ENCODE results near the gene TXNRD1. TPM values are rescaled to one million over a fixed set of nuclear protein-coding genes. Genes with fewer than 3 reads are reported as not detected.
"Not testable (repeated sequence)": the region's sequence is repeated elsewhere in the genome, so short reads cannot be mapped to it uniquely, and the experiment has no call there.

Gene TXNRD1
- total RNA-seq, 2 donors from 2014 or later, result 79.5 to 97.9 TPM

- DNase-seq (no peak), ATAC-seq (no peak)
- intact Hi-C loops (cut with DNase I, micrococcal nuclease), result no loop called here
These were observed 76.4 kb downstream of the TXNRD1 start for GRCh38 chr12:104291867-104292524.

GRCh38 chr12:104292872-104293794, 77.6 kb downstream of the TXNRD1 start:
- intact Hi-C loops (cut with DNase I, micrococcal nuclease), result no loop called here
- ATAC-seq, result no peak
- DNase-seq, result no peak

- intact Hi-C loops (cut with DNase I, micrococcal nuclease); ATAC-seq: not testable (repeated sequence)
- peak in 1 of 2 donors; percentile 54 for DNase-seq
These were observed 78.7 kb downstream of the TXNRD1 start for GRCh38 chr12:104294158-104294859.

- intact Hi-C loops (cut with DNase I, micrococcal nuclease), result no loop called here
- DNase-seq (no peak), ATAC-seq (no peak)
These were observed 79.5 kb downstream of the TXNRD1 start for GRCh38 chr12:104294927-104295668.

GRCh38 chr12:104295954-104296353, 80.4 kb downstream of the TXNRD1 start:
- no peak for ATAC-seq
- intact Hi-C loops (cut with DNase I, micrococcal nuclease), result no loop called here
- no peak for DNase-seq

- DNase-seq (no peak), ATAC-seq (peak; percentile 77)
- intact Hi-C loops (cut with DNase I, micrococcal nuclease), result no loop called here
These were observed 81.1 kb downstream of the TXNRD1 start for GRCh38 chr12:104296718-104297117.

GRCh38 chr12:104297477-104298113, 82.0 kb downstream of the TXNRD1 start:
- ATAC-seq (peak; percentile 29), DNase-seq (no peak)
- intact Hi-C loops (cut with DNase I, micrococcal nuclease), result no loop called here

- no peak for DNase-seq
- intact Hi-C loops (cut with DNase I, micrococcal nuclease), result loop anchor here in 1 of 2 donors (5.0 kb wide), 1 partner anchor 83 kb away; the partner anchor contains the start of gene TXNRD1
- ATAC-seq, result no peak
These were observed 84.4 kb downstream of the TXNRD1 start for GRCh38 chr12:104299842-104300481.

GRCh38 chr12:104303538-104304151, 88.1 kb downstream of the TXNRD1 start, which contains the start of gene EID3:
EID3 (plus strand) TSS chr12:104303739; CDS start chr12:104303935, 196 bp downstream.
- DNase-seq (peak; percentile 85 to 92), ATAC-seq (peak; percentile 96)
- intact Hi-C loops (cut with DNase I, micrococcal nuclease), result loop anchor here in 1 of 2 donors (5.0 kb wide), 1 partner anchor 86 kb away; the partner anchor contains the start of gene TXNRD1

GRCh38 chr12:104304261-104305009, 88.9 kb downstream of the TXNRD1 start:
- no peak for ATAC-seq
- intact Hi-C loops (cut with DNase I, micrococcal nuclease), result loop anchor here in 1 of 2 donors (5.0 kb wide), 1 partner anchor 87 kb away; the partner anchor contains the start of gene TXNRD1
- DNase-seq, result no peak

- intact Hi-C loops (cut with DNase I, micrococcal nuclease), result no loop called here
These were observed 89.8 kb downstream of the TXNRD1 start for GRCh38 chr12:104305349-104305748.

GRCh38 chr12:104306376-104306775, 90.8 kb downstream of the TXNRD1 start:
- intact Hi-C loops (cut with DNase I, micrococcal nuclease), result no loop called here
- ATAC-seq (no peak), DNase-seq (no peak)

More at GRCh38 chr12:104305349-104305748, 89.8 kb downstream of the TXNRD1 start:
- ATAC-seq, result no peak
- DNase-seq, result no peak

GRCh38 chr12:104306943-104307654, 91.5 kb downstream of the TXNRD1 start:
- ATAC-seq, result no peak
- intact Hi-C loops (cut with DNase I, micrococcal nuclease), result no loop called here
- no peak for DNase-seq

GRCh38 chr12:104307655-104308000, 92.0 kb downstream of the TXNRD1 start:
- ATAC-seq (no peak), DNase-seq (no peak)
- intact Hi-C loops (cut with DNase I, micrococcal nuclease), result no loop called here

- intact Hi-C loops (cut with DNase I, micrococcal nuclease), result no loop called here
- DNase-seq (no peak), ATAC-seq (no peak)
These were observed 93.9 kb downstream of the TXNRD1 start for GRCh38 chr12:104309446-104309993.

Measured in left colon (tissue), 2 donors.